ENCODE measurements around the gene SLC36A1.

SLC36A1 gene

GRCh38 chr5:151408591-151409230 lies 38.7 kb upstream of the SLC36A1 start:
- peaks cover 19% of the 10 kb centered on the region for H3K27me3 ChIP-seq (ENCODE audit: control insufficient read depth, low read length)
- H4K20me1 ChIP-seq (ENCODE audit: control insufficient read depth, insufficient read depth, low read depth, low read length), result no peaks in the 10 kb centered on the region
- no peaks in the 10 kb centered on the region for H3K36me3 ChIP-seq (ENCODE audit: control insufficient read depth, low read length)
- no peaks in the 10 kb centered on the region for H3F3A ChIP-seq (ENCODE audit: control insufficient read depth, insufficient read depth)
- no peaks in the 10 kb centered on the region for H3K4me1 ChIP-seq (ENCODE audit: control insufficient read depth, low read length)
- no peaks in the 10 kb centered on the region for H3K9me2 ChIP-seq (replicated peaks; ENCODE audit: control insufficient read depth, low read length)
- TF ChIP-seq CTCF (IDR thresholded peaks at IDR 0.05; ENCODE audit: low read depth, low read length, poor library complexity, severe bottlenecking) (no peak), EZH2phosphoT487 (IDR thresholded peaks at IDR 0.05; ENCODE audit: borderline replicate concordance, low read length) (no peak)
- no peak overlapping the region for H3K4me2 ChIP-seq (ENCODE audit: low read length)
- H3K4me3 ChIP-seq (ENCODE audit: low read length), result no peak overlapping the region
- H3K27ac ChIP-seq (ENCODE audit: low read depth, low read length), result no peak overlapping the region
- no peaks in the 10 kb centered on the region for H3K79me2 ChIP-seq (ENCODE audit: control insufficient read depth, low read length)
- no peaks in the 10 kb centered on the region for H3K9me3 ChIP-seq (ENCODE audit: control insufficient read depth, insufficient read depth, low read length)

- TF ChIP-seq EZH2phosphoT487 (IDR thresholded peaks at IDR 0.05; ENCODE audit: borderline replicate concordance, low read length), result no peak
- TF ChIP-seq CTCF (IDR thresholded peaks at IDR 0.05; ENCODE audit: low read depth, low read length, poor library complexity, severe bottlenecking), result no peak
- H3K79me2 ChIP-seq (ENCODE audit: control insufficient read depth, low read length), result no peaks in the 10 kb centered on the region
- no peaks in the 10 kb centered on the region for H3F3A ChIP-seq (ENCODE audit: control insufficient read depth, insufficient read depth)
- H3K4me1 ChIP-seq (ENCODE audit: control insufficient read depth, low read length), result no peaks in the 10 kb centered on the region
- H3K36me3 ChIP-seq (ENCODE audit: control insufficient read depth, low read length), result no peaks in the 10 kb centered on the region
- H3K27me3 ChIP-seq (ENCODE audit: control insufficient read depth, low read length), result peaks cover 18% of the 10 kb centered on the region
- no peak overlapping the region for H3K4me2 ChIP-seq (ENCODE audit: low read length)
- H3K4me3 ChIP-seq (ENCODE audit: low read length), result no peak overlapping the region
- peaks cover 19% of the 10 kb centered on the region for H3K9me3 ChIP-seq (ENCODE audit: control insufficient read depth, insufficient read depth, low read length)
- H3K27ac ChIP-seq (ENCODE audit: low read depth, low read length), result no peak overlapping the region
- no peaks in the 10 kb centered on the region for H3K9me2 ChIP-seq (replicated peaks; ENCODE audit: control insufficient read depth, low read length)
- H4K20me1 ChIP-seq (ENCODE audit: control insufficient read depth, insufficient read depth, low read depth, low read length), result no peaks in the 10 kb centered on the region
Observed at GRCh38 chr5:151413800-151414199, 33.6 kb upstream of the SLC36A1 start.

- Histone ChIP-seq H3K79me2 (ENCODE audit: control insufficient read depth, low read length) (no peaks in the 10 kb centered on the region), H3K4me1 (ENCODE audit: control insufficient read depth, low read length) (no peaks in the 10 kb centered on the region), H4K20me1 (ENCODE audit: control insufficient read depth, insufficient read depth, low read depth, low read length) (no peaks in the 10 kb centered on the region), H3K27ac (ENCODE audit: low read depth, low read length) (no peak overlapping the region), H3K9me3 (ENCODE audit: control insufficient read depth, insufficient read depth, low read length) (peaks cover 23% of the 10 kb centered on the region), H3F3A (ENCODE audit: control insufficient read depth, insufficient read depth) (no peaks in the 10 kb centered on the region), H3K27me3 (ENCODE audit: control insufficient read depth, low read length) (peaks cover 18% of the 10 kb centered on the region), H3K4me2 (ENCODE audit: low read length) (no peak overlapping the region), H3K36me3 (ENCODE audit: control insufficient read depth, low read length) (no peaks in the 10 kb centered on the region), H3K4me3 (ENCODE audit: low read length) (no peak overlapping the region), H3K9me2 (replicated peaks; ENCODE audit: control insufficient read depth, low read length) (no peaks in the 10 kb centered on the region)
- TF ChIP-seq CTCF (IDR thresholded peaks at IDR 0.05; ENCODE audit: low read depth, low read length, poor library complexity, severe bottlenecking) (no peak), EZH2phosphoT487 (IDR thresholded peaks at IDR 0.05; ENCODE audit: borderline replicate concordance, low read length) (no peak)
Observed at GRCh38 chr5:151414536-151414935, 32.9 kb upstream of the SLC36A1 start.
